Upper lobe of left lung (tissue), 4 donors: Measurements from ENCODE around the gene S100A13.

Experiments
- CTCF ChIP-seq, 6 experiments: fragments of 450-650 bp in 4 of 6; fragments of 200-600 bp in 2 of 6; sonication (generic) in 2 of 6; IDR thresholded peaks; one replicate each; pipeline ENCODE4 v1.5.1; 2016 to 2019; ENCODE audit warnings: antibody characterized with exemption in 6 of 6
- EP300 ChIP-seq, 4 donors: sonication (generic); formaldehyde crosslinking; IDR thresholded peaks; one replicate each; pipeline ENCODE4 v1.5.1; 2017; ENCODE audit warnings: antibody characterized with exemption in 4 of 4, control low read depth in 2 of 4
- POLR2A ChIP-seq, 4 donors: fragments of 450-650 bp; IDR thresholded peaks; one replicate each; pipeline ENCODE4 v1.5.1; 2016 to 2017; ENCODE audit warnings: antibody characterized with exemption in 4 of 4, mild to moderate bottlenecking in 2 of 4
- POLR2AphosphoS5 ChIP-seq, 2 donors: sonication (generic); formaldehyde crosslinking; IDR thresholded peaks; one replicate each; pipeline ENCODE4 v1.5.1; 2017; ENCODE audit warnings: antibody characterized with exemption in 2 of 2

DNA sequence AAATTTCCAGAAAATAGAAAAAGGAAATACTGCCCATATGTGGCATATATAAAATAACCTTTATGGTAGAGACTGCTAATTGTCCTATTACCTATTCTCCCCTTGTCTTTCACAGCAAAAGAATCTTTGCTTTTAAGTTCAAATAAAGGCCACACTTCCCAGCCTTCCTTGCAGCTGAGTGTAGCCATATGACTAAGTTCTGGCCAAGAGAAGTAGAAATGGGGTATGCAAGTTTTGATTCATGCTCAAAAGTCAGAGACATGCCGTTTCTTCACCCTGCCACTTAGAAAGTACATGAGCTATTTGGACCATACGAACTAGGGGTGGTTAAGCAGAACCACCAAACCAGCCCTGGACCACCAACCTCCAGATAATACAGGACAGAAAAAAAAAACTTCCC, 43.3 kb downstream of the S100A13 start:
- TF ChIP-seq CTCF (IDR thresholded peaks at IDR 0.05) (no peak), POLR2A (IDR thresholded peaks at IDR 0.05) (no peak), EP300 (IDR thresholded peaks at IDR 0.05) (no peak), POLR2AphosphoS5 (IDR thresholded peaks at IDR 0.05) (no peak)
